Measurements from ENCODE around the gene FANCM. TPM values are rescaled to one million over a fixed set of nuclear protein-coding genes. Genes with fewer than 3 reads are reported as not detected.
"Not testable (repeated sequence)": the region's sequence is repeated elsewhere in the genome, so short reads cannot be mapped to it uniquely, and the experiment has no call there.

FANCM gene
- total RNA-seq, 1 experiment from 2014 or later: 11.7 TPM

DNA sequence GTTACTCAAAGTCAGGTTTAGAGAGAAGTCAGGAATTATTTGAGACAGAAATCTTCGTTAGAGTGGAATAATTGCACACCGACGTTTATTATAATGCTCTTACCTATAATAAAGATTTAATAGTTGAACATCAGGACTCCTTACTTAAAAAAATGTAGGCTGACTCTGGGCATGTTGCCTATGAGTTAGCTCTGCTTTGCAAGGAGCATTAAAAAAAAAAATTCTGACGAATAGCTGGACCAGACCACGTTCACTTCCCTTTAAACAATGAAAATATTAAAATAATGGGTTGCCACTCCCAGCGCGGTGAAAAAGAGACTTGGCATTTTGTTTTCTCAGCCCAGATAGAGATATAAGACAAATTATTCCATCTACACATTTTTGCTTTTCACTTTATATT, 574 bp upstream of the FANCM start:
- H3K36me3 ChIP-seq (ENCODE audit: low read depth, low read length): no peaks in the 10 kb centered on the region
- peaks cover 25% of the 10 kb centered on the region for H3K4me1 ChIP-seq (ENCODE audit: insufficient read depth, low read length)
- H3K9me2 ChIP-seq (replicated peaks; ENCODE audit: low read length): no peaks in the 10 kb centered on the region
- peaks cover 17% of the 10 kb centered on the region for H4K20me1 ChIP-seq (ENCODE audit: low read length)
- no peaks in the 10 kb centered on the region for H3K27me3 ChIP-seq (ENCODE audit: low read length)
- ChIA-PET POLR2A (ENCODE audit: unreplicated experiment) (interaction anchor here (0.6 to 0.8 kb wide), 3 partner anchors 131 to 174 kb away, joined by 3 to 4 read pairs (median 3); partner anchors contain the start of gene KLHL28), CTCF (interaction anchor here (2.2 kb wide), 1 partner anchor 221 kb away, joined by 9 read pairs; no protein-coding TSS in a partner anchor)
- DNase-seq (peak; percentile 7), ATAC-seq (no peak)
- H3K79me2 ChIP-seq (ENCODE audit: low read length): peaks cover 80% of the 10 kb centered on the region
- peak overlapping the region; percentile 94 for H2AFZ ChIP-seq (ENCODE audit: low read length)
- no TSS peak for BruUV-seq (replicated peaks)
- no peaks in the 10 kb centered on the region for H3K9me3 ChIP-seq (ENCODE audit: low read length)
- peak overlapping the region; percentile 32 for H3K27ac ChIP-seq (ENCODE audit: low read length)
- intact Hi-C loops (cut with micrococcal nuclease): loop anchor here (1.0 to 2.0 kb wide), 4 partner anchors 20 to 133 kb away; partner anchors contain the start of gene PRPF39
- TF ChIP-seq, protein P1, sequence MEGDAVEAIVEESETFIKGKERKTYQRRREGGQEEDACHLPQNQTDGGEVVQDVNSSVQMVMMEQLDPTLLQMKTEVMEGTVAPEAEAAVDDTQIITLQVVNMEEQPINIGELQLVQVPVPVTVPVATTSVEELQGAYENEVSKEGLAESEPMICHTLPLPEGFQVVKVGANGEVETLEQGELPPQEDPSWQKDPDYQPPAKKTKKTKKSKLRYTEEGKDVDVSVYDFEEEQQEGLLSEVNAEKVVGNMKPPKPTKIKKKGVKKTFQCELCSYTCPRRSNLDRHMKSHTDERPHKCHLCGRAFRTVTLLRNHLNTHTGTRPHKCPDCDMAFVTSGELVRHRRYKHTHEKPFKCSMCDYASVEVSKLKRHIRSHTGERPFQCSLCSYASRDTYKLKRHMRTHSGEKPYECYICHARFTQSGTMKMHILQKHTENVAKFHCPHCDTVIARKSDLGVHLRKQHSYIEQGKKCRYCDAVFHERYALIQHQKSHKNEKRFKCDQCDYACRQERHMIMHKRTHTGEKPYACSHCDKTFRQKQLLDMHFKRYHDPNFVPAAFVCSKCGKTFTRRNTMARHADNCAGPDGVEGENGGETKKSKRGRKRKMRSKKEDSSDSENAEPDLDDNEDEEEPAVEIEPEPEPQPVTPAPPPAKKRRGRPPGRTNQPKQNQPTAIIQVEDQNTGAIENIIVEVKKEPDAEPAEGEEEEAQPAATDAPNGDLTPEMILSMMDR (conservative IDR thresholded peaks at IDR 0.05; ENCODE audit: low read depth, low read length): no peak
- peak overlapping the region; percentile 95 for H3K4me2 ChIP-seq (ENCODE audit: low read length)
- H3K9ac ChIP-seq (ENCODE audit: low read length): peak overlapping the region; percentile 65
- H3F3A ChIP-seq (ENCODE audit: low read length, unreplicated experiment): no peaks in the 10 kb centered on the region
- H3K4me3 ChIP-seq (ENCODE audit: low read length): peak overlapping the region; percentile 97

DNA sequence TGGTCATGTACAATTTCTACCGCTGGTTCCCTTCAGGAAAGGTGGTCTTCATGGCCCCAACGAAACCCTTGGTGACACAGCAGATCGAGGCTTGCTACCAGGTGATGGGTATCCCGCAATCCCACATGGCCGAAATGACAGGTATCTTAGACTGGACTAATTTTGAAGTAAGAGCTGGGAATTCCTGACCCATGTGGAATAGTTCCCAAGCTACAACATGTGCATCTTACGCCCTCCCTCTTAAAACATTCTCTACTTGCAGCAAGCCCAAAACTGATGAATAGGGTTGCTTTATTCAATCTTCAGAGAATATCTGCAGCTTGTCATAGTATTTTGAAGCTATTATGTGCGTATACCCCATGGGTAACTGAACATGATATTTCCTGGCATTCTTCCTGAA, 669 bp downstream of the FANCM start:
- Histone ChIP-seq H3F3A (ENCODE audit: low read length, unreplicated experiment) (no peaks in the 10 kb centered on the region), H3K9me2 (replicated peaks; ENCODE audit: low read length) (no peaks in the 10 kb centered on the region), H3K4me1 (ENCODE audit: insufficient read depth, low read length) (peaks cover 29% of the 10 kb centered on the region), H3K4me2 (ENCODE audit: low read length) (peak overlapping the region; percentile 89), H3K27me3 (ENCODE audit: low read length) (no peaks in the 10 kb centered on the region), H3K9ac (ENCODE audit: low read length) (peak overlapping the region; percentile 77), H3K4me3 (ENCODE audit: low read length) (peak overlapping the region; percentile 97), H3K9me3 (ENCODE audit: low read length) (no peaks in the 10 kb centered on the region), H3K27ac (ENCODE audit: low read length) (0 out of 2 replicates have a peak overlapping the region, but pooled peaks have one; percentile 23), H3K79me2 (ENCODE audit: low read length) (peaks cover 78% of the 10 kb centered on the region), H4K20me1 (ENCODE audit: low read length) (peaks cover 17% of the 10 kb centered on the region), H3K36me3 (ENCODE audit: low read depth, low read length) (no peaks in the 10 kb centered on the region), H2AFZ (ENCODE audit: low read length) (peak overlapping the region; percentile 87)
- CTCF ChIA-PET: interaction anchor here (2.2 kb wide), 1 partner anchor 223 kb away, joined by 9 read pairs; no protein-coding TSS in a partner anchor
- intact Hi-C loops (cut with micrococcal nuclease): no loop called here
- peak; percentile 7 for DNase-seq
- TF ChIP-seq EZH2phosphoT487 (IDR thresholded peaks at IDR 0.05; ENCODE audit: borderline replicate concordance, low read length) (no peak), EZH2 (IDR thresholded peaks at IDR 0.05; ENCODE audit: low read length, unreplicated experiment) (no peak)
- TF ChIP-seq, protein P1 (conservative IDR thresholded peaks at IDR 0.05; ENCODE audit: low read depth, low read length): no peak
- ATAC-seq: no peak
- POLR2A ChIA-PET (ENCODE audit: unreplicated experiment): no interaction called here
- BruUV-seq (replicated peaks): no TSS peak

DNA sequence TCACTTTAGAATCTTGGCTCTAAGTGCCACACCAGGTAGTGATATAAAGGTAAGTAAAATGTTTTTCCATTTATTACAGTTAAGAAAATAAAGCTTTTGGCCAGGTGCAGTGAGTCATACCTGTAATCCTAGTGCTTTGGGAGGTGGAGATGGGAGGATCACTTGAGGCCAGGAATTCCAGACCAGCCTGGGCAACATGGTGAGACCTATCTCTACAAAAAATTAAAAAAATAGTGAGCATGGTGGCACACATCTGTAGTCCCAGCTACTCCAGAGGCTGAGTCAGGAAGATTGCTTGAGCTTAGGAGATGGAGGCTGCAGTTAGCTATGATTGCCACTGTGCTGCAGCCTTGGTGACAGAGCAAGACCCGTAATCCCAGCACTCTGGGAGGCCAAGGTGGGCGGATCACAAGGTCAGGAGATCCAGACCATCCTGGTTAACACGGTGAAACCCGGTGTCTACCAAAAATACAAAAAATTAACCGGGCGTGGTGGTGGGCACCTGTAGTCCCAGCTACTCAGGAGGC, 5.0 kb downstream of the FANCM start:
- TF ChIP-seq EZH2phosphoT487 (IDR thresholded peaks at IDR 0.05; ENCODE audit: borderline replicate concordance, low read length): no peak
- peaks cover 6% of the 10 kb centered on the region; the same call in 1 of the 2 replicates for H3K36me3 ChIP-seq (ENCODE audit: low read depth, low read length)
- no peaks in the 10 kb centered on the region for H3F3A ChIP-seq (ENCODE audit: low read length, unreplicated experiment)
- H4K20me1 ChIP-seq (ENCODE audit: low read length): peaks cover 17% of the 10 kb centered on the region
- no peak overlapping the region for H3K27ac ChIP-seq (ENCODE audit: low read length)
- H2AFZ ChIP-seq (ENCODE audit: low read length): no peak overlapping the region
- H3K9me2 ChIP-seq (replicated peaks; ENCODE audit: low read length): no peaks in the 10 kb centered on the region
- peak; percentile 17; the same call in 1 of the 2 replicates for ATAC-seq
- H3K4me3 ChIP-seq (ENCODE audit: low read length): no peak overlapping the region
- H3K79me2 ChIP-seq (ENCODE audit: low read length): peaks cover 64% of the 10 kb centered on the region
- H3K9ac ChIP-seq (ENCODE audit: low read length): no peak overlapping the region
- H3K4me2 ChIP-seq (ENCODE audit: low read length): peak overlapping the region; percentile 16; the same call in 1 of the 2 replicates
- no peaks in the 10 kb centered on the region for H3K27me3 ChIP-seq (ENCODE audit: low read length)
- ChIA-PET POLR2A (ENCODE audit: unreplicated experiment) (no interaction called here), CTCF (interaction anchor here (0.7 kb wide), 1 partner anchor 132 kb away, joined by 5 read pairs; no protein-coding TSS in a partner anchor)
- peak; percentile 44 for DNase-seq
- intact Hi-C loops (cut with micrococcal nuclease): no loop called here
- H3K9me3 ChIP-seq (ENCODE audit: low read length): no peaks in the 10 kb centered on the region
- peaks cover 29% of the 10 kb centered on the region for H3K4me1 ChIP-seq (ENCODE audit: insufficient read depth, low read length)
- BruUV-seq (replicated peaks): no TSS peak

DNA sequence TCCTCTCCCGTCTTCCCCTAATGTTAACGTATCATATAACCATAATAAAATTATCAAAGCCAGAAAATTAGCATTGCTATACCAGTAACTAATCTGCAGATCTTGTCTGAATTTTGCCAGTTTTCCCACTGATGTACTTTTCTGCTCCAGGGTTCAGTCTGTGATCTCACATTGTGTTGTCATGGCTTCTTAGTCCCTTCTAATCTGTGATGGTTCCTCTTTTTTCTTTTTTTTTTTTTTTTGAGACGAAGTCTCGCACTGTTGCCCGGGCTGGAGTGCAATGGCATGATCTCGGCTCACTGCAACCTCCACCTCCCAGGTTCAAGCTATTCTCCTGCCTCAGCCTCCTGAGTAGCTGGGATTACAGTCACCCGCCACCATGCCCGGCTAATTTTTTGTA, 6.4 kb downstream of the FANCM start:
- POLR2A ChIA-PET (ENCODE audit: unreplicated experiment); H3K4me2 ChIP-seq (ENCODE audit: low read length); H3K9ac ChIP-seq (ENCODE audit: low read length); H3K27me3 ChIP-seq (ENCODE audit: low read length); intact Hi-C loops (cut with micrococcal nuclease); H3K36me3 ChIP-seq (ENCODE audit: low read depth, low read length); H3K27ac ChIP-seq (ENCODE audit: low read length); H3F3A ChIP-seq (ENCODE audit: low read length, unreplicated experiment); H3K9me2 ChIP-seq (replicated peaks; ENCODE audit: low read length); CTCF ChIA-PET; BruUV-seq (replicated peaks); H3K4me3 ChIP-seq (ENCODE audit: low read length); ATAC-seq; DNase-seq; H2AFZ ChIP-seq (ENCODE audit: low read length); H3K9me3 ChIP-seq (ENCODE audit: low read length): not testable (repeated sequence)
- Histone ChIP-seq H3K4me1 (ENCODE audit: insufficient read depth, low read length) (peaks cover 29% of the 10 kb centered on the region), H4K20me1 (ENCODE audit: low read length) (peaks cover 14% of the 10 kb centered on the region), H3K79me2 (ENCODE audit: low read length) (peaks cover 51% of the 10 kb centered on the region)
